Uterus (tissue), 2 donors: ENCODE measurements around the gene APOC3.

Experiments
- CTCF ChIP-seq, 4 experiments: fragments of 200-600 bp in 2 of 4; fragments of 450-650 bp in 2 of 4; sonication (generic) in 2 of 4; IDR thresholded peaks; one replicate each; pipeline ENCODE4 v1.5.1; 2016 to 2019; ENCODE audit warnings: antibody characterized with exemption in 4 of 4, mild to moderate bottlenecking in 2 of 4, moderate library complexity in 1 of 4
- POLR2A ChIP-seq, 2 donors: fragments of 450-650 bp; IDR thresholded peaks; one replicate each; pipeline ENCODE4 v1.6.1; 2016; ENCODE audit warnings: antibody characterized with exemption in 2 of 2, mild to moderate bottlenecking in 1 of 2, moderate library complexity in 1 of 2

DNA sequence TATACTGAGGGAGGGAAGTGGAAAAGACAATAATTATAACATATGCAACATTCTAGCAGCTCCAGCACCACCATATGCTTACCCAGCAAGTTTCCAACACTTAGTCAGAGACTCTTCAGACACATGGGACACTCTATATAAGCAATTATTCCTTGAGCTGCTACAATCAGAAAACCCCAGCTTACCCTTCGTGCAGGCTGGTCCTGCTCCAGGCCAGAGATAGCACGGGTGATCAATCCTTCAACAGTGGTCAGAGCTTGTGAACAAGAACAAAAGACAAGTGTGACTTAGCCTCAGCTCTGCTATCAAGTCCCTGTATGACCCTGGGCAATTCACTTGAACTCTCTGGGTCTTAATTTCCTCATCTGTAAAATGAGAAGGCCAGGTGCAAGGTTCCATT, 43.4 kb upstream of the APOC3 start:
- no peak for TF ChIP-seq POLR2A (IDR thresholded peaks at IDR 0.05)
- TF ChIP-seq CTCF (IDR thresholded peaks at IDR 0.05): no peak
